ENCODE measurements around the gene KRTAP10-2.
"Not testable (repeated sequence)": the region's sequence is repeated elsewhere in the genome, so short reads cannot be mapped to it uniquely, and the experiment has no call there.

The KRTAP10-2 gene

GRCh38 chr21:44581158-44581557 lies 29.9 kb upstream of the KRTAP10-2 start:
- no peak overlapping the region for H3K4me3 ChIP-seq (ENCODE audit: control insufficient read depth, low read depth, low read length)
- no peak for DNase-seq (ENCODE audit: low read depth)
- no peak for TF ChIP-seq CTCF (IDR thresholded peaks at IDR 0.05; ENCODE audit: control insufficient read depth, insufficient read depth, low read depth, low read length, missing control alignments)

- not testable (repeated sequence) for H3K4me3 ChIP-seq (ENCODE audit: control insufficient read depth, low read depth, low read length); DNase-seq (ENCODE audit: low read depth)
Measured at GRCh38 chr21:44580231-44580821, 29.0 kb upstream of the KRTAP10-2 start, which contains the start of gene KRTAP10-5. Gene KRTAP10-5 (minus strand): TSS chr21:44580604. CDS start chr21:44580578, 26 bp downstream.

- TF ChIP-seq CTCF (IDR thresholded peaks at IDR 0.05; ENCODE audit: control insufficient read depth, insufficient read depth, low read depth, low read length, missing control alignments): no peak
- DNase-seq (ENCODE audit: low read depth): no peak
- no peak overlapping the region for H3K4me3 ChIP-seq (ENCODE audit: control insufficient read depth, low read depth, low read length)
Measured at GRCh38 chr21:44579833-44580144, 28.5 kb upstream of the KRTAP10-2 start.

GRCh38 chr21:44579056-44579832 lies 27.9 kb upstream of the KRTAP10-2 start:
- no peak for DNase-seq (ENCODE audit: low read depth)
- TF ChIP-seq CTCF (IDR thresholded peaks at IDR 0.05; ENCODE audit: control insufficient read depth, insufficient read depth, low read depth, low read length, missing control alignments): no peak

GRCh38 chr21:44578371-44579055 lies 27.2 kb upstream of the KRTAP10-2 start:
- no peak for DNase-seq (ENCODE audit: low read depth)
- TF ChIP-seq CTCF (IDR thresholded peaks at IDR 0.05; ENCODE audit: control insufficient read depth, insufficient read depth, low read depth, low read length, missing control alignments): no peak
- no peak overlapping the region for H3K4me3 ChIP-seq (ENCODE audit: control insufficient read depth, low read depth, low read length)

More at GRCh38 chr21:44579056-44579832, 27.9 kb upstream of the KRTAP10-2 start:
- H3K4me3 ChIP-seq (ENCODE audit: control insufficient read depth, low read depth, low read length): no peak overlapping the region

GRCh38 chr21:44576025-44576420 lies 24.7 kb upstream of the KRTAP10-2 start:
- no peak for TF ChIP-seq CTCF (IDR thresholded peaks at IDR 0.05; ENCODE audit: control insufficient read depth, insufficient read depth, low read depth, low read length, missing control alignments)
- DNase-seq (ENCODE audit: low read depth): no peak
- H3K4me3 ChIP-seq (ENCODE audit: control insufficient read depth, low read depth, low read length): no peak overlapping the region
